PC-9 (cell line): Measurements from ENCODE around the gene GFAP. TPM values are rescaled to one million over a fixed set of nuclear protein-coding genes. Genes with fewer than 3 reads are reported as not detected.

Experiments
- BruUV-seq: library from RNA; stranded (reverse); fragments of 400-500 nt; replicated peaks from 2 replicates; lab custom pipeline; 2021; lab: Mats Ljungman, UMichigan
- CTCF ChIA-PET: fragments of 300-600 bp; sonication (Branson Sonifier 250); formaldehyde crosslinking; loops from one replicate; lab custom pipeline; 2022; ENCODE audit warnings: antibody characterized with exemption; lab: Charles Lee
- POLR2A ChIA-PET: fragments of 300-600 bp; sonication (Branson Sonifier 250); formaldehyde crosslinking; loops from one replicate; lab custom pipeline; 2022; ENCODE audit warnings: antibody characterized with exemption; ENCODE audit not compliant: unreplicated experiment; lab: Charles Lee
- DNase-seq, 2 experiments: peaks; one replicate each; pipeline versions ENCODE4 v3.0.0 to v3.0.0-alpha.2; 2015 to 2022; ENCODE audit warnings: mixed read lengths in 1 of 2
- H2AFZ ChIP-seq: fragments of 200-600 bp; sonication (generic); 2 replicates; pipeline ENCODE4 v1.8.1; 2017; ENCODE audit warnings: antibody characterized with exemption
- H3F3A ChIP-seq: fragments of 200-600 bp; sonication (generic); 2 replicates; pipeline ENCODE4 v1.8.1; 2017; ENCODE audit warnings: antibody characterized with exemption, mild to moderate bottlenecking, low read depth; ENCODE audit not compliant: insufficient read depth
- H3K27ac ChIP-seq: fragments of 200-600 bp; sonication (generic); 2 replicates; pipeline ENCODE4 v1.6.1; 2016; ENCODE audit warnings: mixed run types
- H3K27me3 ChIP-seq: fragments of 200-600 bp; sonication (generic); 2 replicates; pipeline ENCODE4 v1.6.1; 2016; ENCODE audit warnings: low read depth, mixed run types; ENCODE audit not compliant: insufficient read depth
- H3K36me3 ChIP-seq: fragments of 200-600 bp; sonication (generic); 2 replicates; pipeline ENCODE4 v1.6.1; 2016; ENCODE audit warnings: low read depth, mixed run types
- H3K4me1 ChIP-seq: fragments of 200-600 bp; sonication (generic); replicated peaks from 2 replicates; pipeline ENCODE4 v1.6.1; 2016; ENCODE audit warnings: mixed run types; ENCODE audit not compliant: insufficient read depth
- H3K4me2 ChIP-seq: fragments of 200-600 bp; sonication (generic); 2 replicates; pipeline ENCODE4 v1.6.1; 2017; ENCODE audit warnings: mixed run types
- H3K4me3 ChIP-seq: fragments of 200-600 bp; sonication (generic); 2 replicates; pipeline ENCODE4 v1.6.1; 2016; ENCODE audit warnings: mixed run types
- H3K79me2 ChIP-seq: fragments of 200-600 bp; sonication (generic); 2 replicates; pipeline ENCODE4 v1.6.1; 2017; ENCODE audit warnings: low read depth, mixed run types
- H3K9me2 ChIP-seq: fragments of 200-600 bp; sonication (generic); 2 replicates; pipeline ENCODE4 v1.8.1; 2017; ENCODE audit warnings: mild to moderate bottlenecking; ENCODE audit not compliant: insufficient read depth
- H3K9me3 ChIP-seq: fragments of 200-600 bp; sonication (generic); 2 replicates; pipeline ENCODE4 v1.8.1; 2016; ENCODE audit warnings: low read depth; ENCODE audit not compliant: insufficient read depth
- H4K20me1 ChIP-seq: fragments of 200-600 bp; sonication (generic); 2 replicates; pipeline ENCODE4 v1.8.1; 2017; ENCODE audit not compliant: insufficient read depth
- CTCF ChIP-seq: fragments of 200-600 bp; sonication (generic); conservative IDR thresholded peaks from 2 replicates; pipeline ENCODE4 v1.6.1; 2017; ENCODE audit warnings: mixed run types, antibody characterized with exemption, mild to moderate bottlenecking, moderate library complexity
- EZH2 ChIP-seq: fragments of 200-600 bp; sonication (generic); IDR thresholded peaks from 2 replicates; pipeline ENCODE4 v1.8.0; 2017; ENCODE audit warnings: antibody characterized with exemption, low read depth
- intact Hi-C: fragments of 100-400 bp; cut with micrococcal nuclease; formaldehyde crosslinking; loops from one replicate; pipeline ENCODE4 v1.10.0; 2022; ENCODE audit not compliant: unreplicated experiment
- total RNA-seq: library from RNA; stranded (reverse); gene quantifications from 2 replicates; pipeline ENCODE4 v1.2.3, GENCODE V29; 2021

The GFAP gene
- total RNA-seq, 1 experiment from 2014 or later = not detected

DNA sequence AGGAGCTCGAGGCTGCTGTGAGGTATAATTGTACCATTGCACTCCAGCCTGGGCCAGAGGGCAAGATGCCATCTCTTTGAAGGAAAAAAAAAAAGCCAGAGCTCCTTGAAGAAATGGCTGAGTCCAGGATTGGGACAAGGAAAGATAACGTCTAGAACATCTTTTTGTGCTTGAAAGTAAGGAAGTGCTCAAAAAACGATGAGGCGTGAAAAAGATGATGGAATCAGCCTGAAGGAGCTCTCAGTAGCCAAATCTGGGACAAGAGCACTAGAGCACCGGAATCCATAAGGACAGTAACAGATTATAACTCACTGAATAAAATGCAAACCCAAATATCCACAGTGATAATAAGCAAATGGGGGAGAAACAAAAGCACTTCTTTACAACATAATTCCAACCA, 38.2 kb downstream of the GFAP start:
- no peaks in the 10 kb centered on the region for H3K27me3 ChIP-seq
- no peaks in the 10 kb centered on the region for H3K4me1 ChIP-seq
- no peak for DNase-seq
- H2AFZ ChIP-seq = no peak overlapping the region
- ChIA-PET POLR2A (no interaction called here), CTCF (interaction anchor here (0.7 kb wide), 1 partner anchor 978 kb away, joined by 8 read pairs; no protein-coding TSS in a partner anchor)
- TF ChIP-seq EZH2 (no peak), CTCF (no peak)
- intact Hi-C loops = no loop called here
- BruUV-seq = no TSS peak
- H3K79me2 ChIP-seq = no peaks in the 10 kb centered on the region
- H3K9me2 ChIP-seq = no peaks in the 10 kb centered on the region
- H4K20me1 ChIP-seq = no peaks in the 10 kb centered on the region; the same call in 1 of the 2 replicates
- no peak overlapping the region for H3K4me2 ChIP-seq
- H3K36me3 ChIP-seq = peaks cover 35% of the 10 kb centered on the region
- peaks cover 11% of the 10 kb centered on the region for H3F3A ChIP-seq
- no peaks in the 10 kb centered on the region for H3K9me3 ChIP-seq
- H3K27ac ChIP-seq = no peak overlapping the region
- H3K4me3 ChIP-seq = no peak overlapping the region

- no peak for DNase-seq
- Histone ChIP-seq H3K27me3 (no peaks in the 10 kb centered on the region), H3K36me3 (peaks cover 45% of the 10 kb centered on the region), H3F3A (peaks cover 6% of the 10 kb centered on the region), H3K9me3 (no peaks in the 10 kb centered on the region), H3K79me2 (no peaks in the 10 kb centered on the region), H4K20me1 (no peaks in the 10 kb centered on the region; the same call in 1 of the 2 replicates), H3K27ac (no peak overlapping the region), H3K4me3 (no peak overlapping the region), H3K4me1 (no peaks in the 10 kb centered on the region), H3K4me2 (no peak overlapping the region), H2AFZ (no peak overlapping the region), H3K9me2 (no peaks in the 10 kb centered on the region)
- intact Hi-C loops = no loop called here
- no peak for TF ChIP-seq CTCF
- no peak for TF ChIP-seq EZH2
- CTCF ChIA-PET = no interaction called here
- POLR2A ChIA-PET = no interaction called here
- no TSS peak for BruUV-seq
Observed at GRCh38 chr17:44875761-44876160, 39.5 kb downstream of the GFAP start.

DNA sequence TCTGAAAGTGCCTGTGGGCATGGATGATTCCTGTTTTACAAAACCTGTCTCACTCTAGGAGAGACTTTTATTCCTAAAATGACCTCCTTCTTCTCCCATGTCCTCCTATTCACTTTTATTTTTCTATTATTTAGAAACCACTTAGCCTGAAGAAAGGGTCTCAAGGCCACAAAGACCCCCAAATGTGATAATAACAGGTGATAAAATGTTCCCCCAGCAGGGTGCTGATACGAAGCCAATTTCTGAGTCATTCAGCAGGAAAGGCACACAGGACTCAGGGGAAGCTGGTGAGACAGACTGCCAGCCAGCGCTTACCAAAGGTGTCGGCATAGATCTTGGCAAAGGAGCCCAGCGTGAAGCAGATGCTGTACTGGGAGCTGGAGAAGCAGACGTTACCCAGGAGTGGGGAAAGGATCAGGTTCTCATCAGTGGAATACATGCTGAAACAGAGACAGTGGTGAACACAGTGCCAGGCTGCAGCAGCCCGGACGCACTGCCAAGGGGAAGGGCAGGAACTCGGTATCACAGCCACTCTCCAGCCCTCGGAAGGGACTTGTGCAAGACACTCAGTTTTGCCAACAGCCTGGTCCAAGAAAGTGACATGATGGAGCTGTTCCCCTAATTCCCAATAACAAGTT, 43.0 kb downstream of the GFAP start:
- no peak overlapping the region for H3K4me2 ChIP-seq
- H2AFZ ChIP-seq = no peak overlapping the region
- H3K36me3 ChIP-seq = peaks cover 33% of the 10 kb centered on the region
- POLR2A ChIA-PET = no interaction called here
- no peaks in the 10 kb centered on the region for H3K9me3 ChIP-seq
- intact Hi-C loops = no loop called here
- DNase-seq = no peak
- no peak overlapping the region for H3K27ac ChIP-seq
- no peaks in the 10 kb centered on the region; the same call in 1 of the 2 replicates for H3F3A ChIP-seq
- no peaks in the 10 kb centered on the region for H3K4me1 ChIP-seq
- no peaks in the 10 kb centered on the region for H3K9me2 ChIP-seq
- no peak for TF ChIP-seq EZH2
- TF ChIP-seq CTCF = no peak
- no peaks in the 10 kb centered on the region for H3K27me3 ChIP-seq
- no peaks in the 10 kb centered on the region for H4K20me1 ChIP-seq
- no TSS peak for BruUV-seq
- H3K79me2 ChIP-seq = no peaks in the 10 kb centered on the region
- no peak overlapping the region for H3K4me3 ChIP-seq
- CTCF ChIA-PET = no interaction called here
